Liver (tissue), 9 donors: Measurements from ENCODE around the gene CHIC2. TPM values are rescaled to one million over a fixed set of nuclear protein-coding genes. Genes with fewer than 3 reads are reported as not detected.

Experiments used
- DNase-seq: peaks from one replicate; pipeline ENCODE4 v3.0.0-alpha.2; 2017; ENCODE audit warnings: low spot score
- H3K27ac ChIP-seq, 2 donors: one replicate each; pipeline ENCODE4 v1.7.0; 2013; ENCODE audit warnings: inconsistent platforms in 2 of 2, low read length in 2 of 2, control low read depth in 1 of 2, low read depth in 1 of 2, mild to moderate bottlenecking in 1 of 2
- H3K27me3 ChIP-seq, 4 donors: one replicate each; pipeline versions ENCODE4 v1.6.1 to v1.7.0; 2013; ENCODE audit warnings: low read length in 3 of 4, inconsistent platforms in 1 of 4, mild to moderate bottlenecking in 1 of 4, moderate library complexity in 1 of 4; ENCODE audit not compliant: control insufficient read depth in 4 of 4, insufficient read depth in 4 of 4
- H3K36me3 ChIP-seq, 4 donors: one replicate each; pipeline versions ENCODE4 v1.6.1 to v1.7.0; 2013; ENCODE audit warnings: low read length in 3 of 4, mild to moderate bottlenecking in 3 of 4, low read depth in 1 of 4, moderate library complexity in 1 of 4; ENCODE audit not compliant: control insufficient read depth in 4 of 4, insufficient read depth in 3 of 4
- H3K4me1 ChIP-seq, 4 donors: one replicate each; pipeline versions ENCODE4 v1.6.1 to v1.7.0; 2013; ENCODE audit warnings: low read length in 3 of 4, mild to moderate bottlenecking in 3 of 4, moderate library complexity in 1 of 4; ENCODE audit not compliant: control insufficient read depth in 4 of 4, insufficient read depth in 4 of 4
- H3K4me3 ChIP-seq, 3 donors: one replicate each; pipeline versions ENCODE4 v1.6.1 to v1.7.0; 2013; ENCODE audit warnings: low read length in 3 of 3, control low read depth in 1 of 3, low read depth in 1 of 3, mild to moderate bottlenecking in 1 of 3
- H3K9ac ChIP-seq, 2 donors: one replicate each; pipeline ENCODE4 v1.7.0; 2013; ENCODE audit warnings: low read length in 2 of 2, mild to moderate bottlenecking in 2 of 2, moderate library complexity in 2 of 2, control low read depth in 1 of 2, low read depth in 1 of 2
- H3K9me3 ChIP-seq, 4 donors: one replicate each; pipeline versions ENCODE4 v1.6.1 to v1.7.0; 2013; ENCODE audit warnings: low read length in 3 of 4; ENCODE audit not compliant: control insufficient read depth in 4 of 4
- CTCF ChIP-seq: fragments of 150-350 bp; IDR thresholded peaks from 2 replicates; pipeline ENCODE4 v1.5.1; 2017; ENCODE audit warnings: improper control_type of control experiment, low read depth, low read length; ENCODE audit not compliant: missing input control
- EGR1 ChIP-seq, 2 donors: IDR thresholded peaks; 2 replicates each; pipeline ENCODE4 v1.6.1; 2016 to 2018; ENCODE audit warnings: antibody characterized with exemption in 2 of 2, low read depth in 2 of 2
- FOXA1 ChIP-seq: IDR thresholded peaks from 2 replicates; pipeline ENCODE4 v1.6.1; 2016; ENCODE audit warnings: antibody characterized with exemption
- FOXA2 ChIP-seq: IDR thresholded peaks from 2 replicates; pipeline ENCODE4 v1.6.1; 2016; ENCODE audit warnings: antibody characterized with exemption
- GABPA ChIP-seq, 2 donors: IDR thresholded peaks in 1 of 2; conservative IDR thresholded peaks in 1 of 2; 2 replicates each; pipeline ENCODE4 v1.6.1; 2016; ENCODE audit warnings: antibody characterized with exemption in 2 of 2, mild to moderate bottlenecking in 1 of 2, moderate library complexity in 1 of 2
- HNF4A ChIP-seq, 2 donors: conservative IDR thresholded peaks; 2 replicates each; pipeline ENCODE4 v1.6.1; 2016; ENCODE audit warnings: antibody characterized with exemption in 2 of 2, mild to moderate bottlenecking in 2 of 2
- HNF4G ChIP-seq: IDR thresholded peaks from 2 replicates; pipeline ENCODE4 v1.6.1; 2016; ENCODE audit warnings: antibody characterized with exemption
- JUND ChIP-seq, 2 donors: IDR thresholded peaks; 2 replicates each; pipeline ENCODE4 v1.6.1; 2016; ENCODE audit warnings: antibody characterized with exemption in 2 of 2
- NR2F2 ChIP-seq: IDR thresholded peaks from 2 replicates; pipeline ENCODE4 v1.6.1; 2016; ENCODE audit warnings: antibody characterized with exemption
- RAD21 ChIP-seq, 2 donors: IDR thresholded peaks; 2 replicates each; pipeline ENCODE4 v1.6.1; 2016; ENCODE audit warnings: antibody characterized with exemption in 2 of 2, mild to moderate bottlenecking in 2 of 2
- RXRA ChIP-seq, 2 donors: IDR thresholded peaks; 2 replicates each; pipeline ENCODE4 v1.6.1; 2017 to 2018; ENCODE audit warnings: antibody characterized with exemption in 2 of 2, mild to moderate bottlenecking in 1 of 2
- SP1 ChIP-seq: IDR thresholded peaks from 2 replicates; pipeline ENCODE4 v1.6.1; 2018; ENCODE audit warnings: antibody characterized with exemption, mild to moderate bottlenecking
- TAF1 ChIP-seq: conservative IDR thresholded peaks from 2 replicates; pipeline ENCODE4 v1.6.1; 2016; ENCODE audit warnings: antibody characterized with exemption, mild to moderate bottlenecking
- YY1 ChIP-seq: IDR thresholded peaks from 2 replicates; pipeline ENCODE4 v1.6.1; 2016; ENCODE audit warnings: antibody characterized with exemption, mild to moderate bottlenecking
- ZBTB33 ChIP-seq: IDR thresholded peaks from 2 replicates; pipeline ENCODE4 v1.6.1; 2016; ENCODE audit warnings: antibody characterized with exemption
- polyA plus RNA-seq, 2 donors: library from polyadenylated mRNA; stranded (reverse) in 1 of 2; unstranded in 1 of 2; fragments of 200-250 nt in 1 of 2; fragments of >200 nt in 1 of 2; fragmentation: Nextera tagmentation in 1 of 2; extraction: Ambion mirVana in 1 of 2; gene quantifications; one replicate each; pipeline versions ENCODE4 v1.2.1 to v1.2.3, GENCODE V29; 2013 to 2015
- total RNA-seq, 2 donors: library from RNA; depleted of rRNA; stranded (reverse); fragments of >200 nt; gene quantifications; one replicate each; pipeline ENCODE4 v1.2.3, GENCODE V29; 2014
- TF ChIP-seq, protein P1 (sequence below): IDR thresholded peaks from 2 replicates; pipeline ENCODE4 v1.6.1; 2016; ENCODE audit warnings: antibody characterized with exemption, mild to moderate bottlenecking
- TF ChIP-seq, protein P2 (sequence below): IDR thresholded peaks from 2 replicates; pipeline ENCODE4 v1.6.1; 2016; ENCODE audit warnings: antibody characterized with exemption
- TF ChIP-seq, protein P3 (sequence below): IDR thresholded peaks from 2 replicates; pipeline ENCODE4 v1.6.1; 2016; ENCODE audit warnings: antibody characterized with exemption
- donor health status: healthy.
- donor health status: healthy.
- donor health status: healthy.
- donor health status: healthy.
- donor health status: healthy.

CHIC2 gene
- total and polyA plus RNA-seq, 4 donors: 9.3 to 26.2 (median 18.4) TPM

DNA sequence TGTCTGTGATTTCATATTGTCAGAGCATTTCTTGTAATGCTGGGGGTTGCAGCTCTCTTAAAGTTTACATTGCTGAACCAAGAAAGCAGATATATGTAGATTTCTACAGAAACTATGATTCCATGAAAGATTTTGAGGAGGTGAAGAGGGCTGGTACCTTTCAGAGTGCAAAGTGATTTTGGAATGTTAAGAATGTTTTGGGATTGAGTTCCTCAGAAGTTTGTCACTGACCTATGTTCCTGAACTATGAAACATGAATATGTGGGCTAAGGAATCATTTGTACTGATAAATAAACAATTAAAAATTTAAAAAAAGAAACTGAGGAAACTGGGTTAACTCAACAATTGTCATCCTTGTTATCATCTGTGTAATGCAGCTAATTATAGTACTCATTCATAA is 12.3 kb upstream of the CHIC2 start (continued):
- TF ChIP-seq ZBTB33: no peak
- no peak for TF ChIP-seq FOXA2

- no peaks in the 10 kb centered on the region for H3K27me3 ChIP-seq
- H3K4me1 ChIP-seq: no peaks in the 10 kb centered on the region
- no peaks in the 10 kb centered on the region for H3K36me3 ChIP-seq
- DNase-seq: no peak
- no peak overlapping the region for H3K4me3 ChIP-seq
- H3K9ac ChIP-seq: no peak overlapping the region
- H3K9me3 ChIP-seq: no peaks in the 10 kb centered on the region
- no peak overlapping the region for H3K27ac ChIP-seq
- no peak for TF ChIP-seq RXRA (IDR thresholded peaks at IDR 0.05)
- no peak for TF ChIP-seq FOXA1
- TF ChIP-seq NR2F2: no peak
- TF ChIP-seq, protein P1, sequence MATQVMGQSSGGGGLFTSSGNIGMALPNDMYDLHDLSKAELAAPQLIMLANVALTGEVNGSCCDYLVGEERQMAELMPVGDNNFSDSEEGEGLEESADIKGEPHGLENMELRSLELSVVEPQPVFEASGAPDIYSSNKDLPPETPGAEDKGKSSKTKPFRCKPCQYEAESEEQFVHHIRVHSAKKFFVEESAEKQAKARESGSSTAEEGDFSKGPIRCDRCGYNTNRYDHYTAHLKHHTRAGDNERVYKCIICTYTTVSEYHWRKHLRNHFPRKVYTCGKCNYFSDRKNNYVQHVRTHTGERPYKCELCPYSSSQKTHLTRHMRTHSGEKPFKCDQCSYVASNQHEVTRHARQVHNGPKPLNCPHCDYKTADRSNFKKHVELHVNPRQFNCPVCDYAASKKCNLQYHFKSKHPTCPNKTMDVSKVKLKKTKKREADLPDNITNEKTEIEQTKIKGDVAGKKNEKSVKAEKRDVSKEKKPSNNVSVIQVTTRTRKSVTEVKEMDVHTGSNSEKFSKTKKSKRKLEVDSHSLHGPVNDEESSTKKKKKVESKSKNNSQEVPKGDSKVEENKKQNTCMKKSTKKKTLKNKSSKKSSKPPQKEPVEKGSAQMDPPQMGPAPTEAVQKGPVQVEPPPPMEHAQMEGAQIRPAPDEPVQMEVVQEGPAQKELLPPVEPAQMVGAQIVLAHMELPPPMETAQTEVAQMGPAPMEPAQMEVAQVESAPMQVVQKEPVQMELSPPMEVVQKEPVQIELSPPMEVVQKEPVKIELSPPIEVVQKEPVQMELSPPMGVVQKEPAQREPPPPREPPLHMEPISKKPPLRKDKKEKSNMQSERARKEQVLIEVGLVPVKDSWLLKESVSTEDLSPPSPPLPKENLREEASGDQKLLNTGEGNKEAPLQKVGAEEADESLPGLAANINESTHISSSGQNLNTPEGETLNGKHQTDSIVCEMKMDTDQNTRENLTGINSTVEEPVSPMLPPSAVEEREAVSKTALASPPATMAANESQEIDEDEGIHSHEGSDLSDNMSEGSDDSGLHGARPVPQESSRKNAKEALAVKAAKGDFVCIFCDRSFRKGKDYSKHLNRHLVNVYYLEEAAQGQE: no peak
- no peak for TF ChIP-seq EGR1 (IDR thresholded peaks at IDR 0.05; ENCODE audit: low read depth in 2 of 2)
- no peak for TF ChIP-seq SP1
- no peak for TF ChIP-seq JUND (IDR thresholded peaks at IDR 0.05)
- TF ChIP-seq, protein P2, sequence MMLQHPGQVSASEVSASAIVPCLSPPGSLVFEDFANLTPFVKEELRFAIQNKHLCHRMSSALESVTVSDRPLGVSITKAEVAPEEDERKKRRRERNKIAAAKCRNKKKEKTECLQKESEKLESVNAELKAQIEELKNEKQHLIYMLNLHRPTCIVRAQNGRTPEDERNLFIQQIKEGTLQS: no peak
- no peak for TF ChIP-seq TAF1
- no peak for TF ChIP-seq GABPA (IDR thresholded peaks at IDR 0.05 in 1 of 2, conservative IDR thresholded peaks at IDR 0.05 in 1 of 2)
- TF ChIP-seq ZBTB33: no peak
- no peak for TF ChIP-seq HNF4G
- no peak for TF ChIP-seq RAD21 (IDR thresholded peaks at IDR 0.05)
- TF ChIP-seq YY1: no peak
- TF ChIP-seq CTCF: no peak
- TF ChIP-seq HNF4A (conservative IDR thresholded peaks at IDR 0.05): no peak
- no peak for TF ChIP-seq FOXA2
- TF ChIP-seq, protein P3, sequence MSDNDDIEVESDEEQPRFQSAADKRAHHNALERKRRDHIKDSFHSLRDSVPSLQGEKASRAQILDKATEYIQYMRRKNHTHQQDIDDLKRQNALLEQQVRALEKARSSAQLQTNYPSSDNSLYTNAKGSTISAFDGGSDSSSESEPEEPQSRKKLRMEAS: no peak
Observed at GRCh38 chr4:54074381-54074780, 10.0 kb upstream of the CHIC2 start.
